NCI-H2029 treated with DMSO at 0.1 percent for 48 hours (cell line): ENCODE results near the gene RILPL1.

ENCODE experiments used
- DNase-seq: peaks from one replicate; lab custom pipeline; 2025; lab: John Stamatoyannopoulos, UW

RILPL1 gene

DNA sequence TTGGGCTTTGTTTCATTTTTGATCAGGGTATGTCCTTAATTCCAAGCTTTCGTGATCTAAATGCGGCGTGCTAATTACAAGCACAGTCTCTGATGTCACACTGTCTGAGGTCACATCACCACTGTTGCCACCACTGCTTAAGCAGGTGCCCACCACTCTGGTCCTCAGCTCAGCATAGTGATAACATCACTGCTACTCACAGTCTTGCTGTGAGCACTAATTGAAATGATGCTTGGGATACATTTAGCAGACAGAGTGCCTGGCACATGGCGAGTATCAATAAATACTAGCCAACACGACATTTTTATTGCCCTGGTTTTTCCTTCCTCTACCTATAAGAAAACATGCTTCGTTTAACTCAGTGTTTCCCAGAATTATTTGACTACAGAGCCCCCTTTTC is 104.9 kb downstream of the RILPL1 start:
- DNase-seq: no peak

DNA sequence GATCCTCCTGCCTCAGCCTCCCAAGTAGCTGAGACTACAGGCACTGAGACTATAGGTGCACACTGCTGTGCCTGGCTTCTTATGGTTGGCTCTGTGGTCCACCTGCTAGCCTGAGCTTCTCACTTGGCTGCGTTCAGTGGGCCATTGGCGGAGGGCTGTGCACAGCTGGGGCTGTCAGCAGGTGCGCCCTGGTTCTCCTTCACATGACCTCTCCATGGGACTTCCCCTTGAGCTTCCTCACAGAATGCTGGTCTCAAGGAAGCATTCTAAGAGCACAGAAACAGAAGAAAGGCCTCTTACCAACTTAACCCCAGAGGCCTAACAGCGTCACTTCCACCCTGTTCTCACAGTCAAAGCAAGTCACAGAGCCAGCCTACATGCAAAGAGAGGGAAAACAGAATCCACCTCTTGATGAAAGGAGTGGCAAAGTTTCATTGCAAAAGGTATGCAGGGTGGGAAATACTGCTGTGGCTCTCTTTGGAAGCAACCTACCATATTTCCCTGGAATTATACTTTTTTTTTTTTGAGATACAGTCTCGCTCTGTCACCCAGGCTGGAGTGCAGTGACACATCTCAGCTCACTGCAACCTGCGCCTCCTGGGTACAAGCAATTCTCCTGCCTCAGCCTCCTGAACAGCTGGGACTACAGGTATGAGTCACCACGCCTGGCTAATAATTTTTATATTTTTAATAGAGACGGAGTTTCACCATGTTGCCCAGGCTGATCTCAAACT is 106.3 kb downstream of the RILPL1 start:
- no peak for DNase-seq

DNA sequence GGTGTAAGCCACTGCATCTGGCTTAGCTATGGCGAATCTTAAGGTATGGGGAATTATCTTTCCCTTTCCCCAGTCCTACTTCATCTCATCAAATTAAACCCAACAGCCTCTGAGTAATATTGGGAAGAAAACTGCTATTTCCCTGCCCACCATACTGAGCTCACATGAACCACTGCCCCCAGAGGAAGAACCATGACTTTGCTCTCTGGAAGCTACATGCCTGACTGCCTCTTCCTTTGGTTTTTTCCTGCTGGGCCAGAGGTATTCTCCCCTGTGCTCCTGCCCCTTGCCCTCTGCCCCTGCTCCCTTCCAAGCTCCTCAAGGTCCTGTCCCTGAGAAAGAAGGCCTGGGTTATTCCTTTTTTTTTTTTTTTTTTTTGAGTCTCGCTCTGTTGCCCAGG is 112.2 kb downstream of the RILPL1 start:
- no peak for DNase-seq
